D341Med (cell line): ENCODE data around the gene SHISA8.

Source experiments
- DNase-seq: peaks from one replicate; pipeline ENCODE4 v3.0.0; 2012; ENCODE audit warnings: low spot score

SHISA8 gene

GRCh38 chr22:41933411-41934177, 18.7 kb upstream of the SHISA8 start:
- DNase-seq: no peak

- no peak for DNase-seq
Measured at GRCh38 chr22:41932353-41932752, 17.5 kb upstream of the SHISA8 start.

- no peak for DNase-seq
Measured at GRCh38 chr22:41931701-41932269, 16.9 kb upstream of the SHISA8 start.

- no peak for DNase-seq
Measured at GRCh38 chr22:41929418-41929810, 14.5 kb upstream of the SHISA8 start.

- DNase-seq: no peak
Measured at GRCh38 chr22:41928593-41929417, 13.9 kb upstream of the SHISA8 start.

GRCh38 chr22:41927813-41928212, 12.9 kb upstream of the SHISA8 start:
- DNase-seq: no peak

- DNase-seq: peak; percentile 89
Measured at GRCh38 chr22:41925783-41926460, 11.0 kb upstream of the SHISA8 start.

GRCh38 chr22:41923595-41924276, 8.9 kb upstream of the SHISA8 start:
- no peak for DNase-seq

GRCh38 chr22:41922940-41923594, 8.2 kb upstream of the SHISA8 start:
- no peak for DNase-seq

GRCh38 chr22:41922328-41922727, 7.5 kb upstream of the SHISA8 start:
- DNase-seq: no peak

GRCh38 chr22:41920271-41920976, 5.5 kb upstream of the SHISA8 start:
- no peak for DNase-seq

GRCh38 chr22:41919357-41920224, 4.7 kb upstream of the SHISA8 start:
- DNase-seq: peak; percentile 67

- DNase-seq: peak; percentile 75
Measured at GRCh38 chr22:41917903-41918791, 3.3 kb upstream of the SHISA8 start.

GRCh38 chr22:41917375-41917902, 2.6 kb upstream of the SHISA8 start:
- no peak for DNase-seq

GRCh38 chr22:41916745-41917358, 2.0 kb upstream of the SHISA8 start:
- DNase-seq: no peak

- no peak for DNase-seq
Measured at GRCh38 chr22:41915786-41916493, 1.1 kb upstream of the SHISA8 start.

GRCh38 chr22:41914611-41915034, 251 bp downstream of the SHISA8 start:
- peak; percentile 86 for DNase-seq
